HepG2 (cell line): ENCODE data around the gene ATP9A. TPM values are rescaled to one million over a fixed set of nuclear protein-coding genes. Genes with fewer than 3 reads are reported as not detected.

Source experiments
- ATF6 ChIP-seq: sonication (generic); formaldehyde crosslinking; conservative IDR thresholded peaks from 2 replicates; pipeline ENCODE4 v1.4.0; 2020; ENCODE audit warnings: missing genetic modification reagents
- CREBL2 ChIP-seq: sonication (generic); formaldehyde crosslinking; IDR thresholded peaks from 2 replicates; pipeline ENCODE4 v1.8.1; 2023; ENCODE audit warnings: missing genetic modification reagents, mild to moderate bottlenecking, borderline replicate concordance
- FIP1L1 ChIP-seq: fragments of 200-400 bp; formaldehyde crosslinking; IDR thresholded peaks from 2 replicates; pipeline ENCODE4 v1.6.1; 2018; ENCODE audit warnings: low read depth, mild to moderate bottlenecking, low read length, moderate library complexity, borderline replicate concordance; ENCODE audit not compliant: insufficient read depth
- HDAC1 ChIP-seq: sonication (generic); formaldehyde crosslinking; IDR thresholded peaks from 2 replicates; pipeline ENCODE4 v1.5.1; 2020; ENCODE audit warnings: mild to moderate bottlenecking, missing genetic modification reagents
- HHEX ChIP-seq: IDR thresholded peaks from 2 replicates; pipeline ENCODE4 v1.6.1; 2016; ENCODE audit warnings: control low read depth
- HNF1A ChIP-seq, 2 experiments: sonication (generic) in 1 of 2; formaldehyde crosslinking in 1 of 2; IDR thresholded peaks; 2 replicates each; pipeline versions ENCODE4 v1.4.0 to v1.6.1; 2016 to 2020; ENCODE audit warnings: borderline replicate concordance in 1 of 2, low read depth in 1 of 2, mild to moderate bottlenecking in 1 of 2, missing genetic modification reagents in 1 of 2
- JARID2 ChIP-seq: sonication (generic); formaldehyde crosslinking; IDR thresholded peaks from 2 replicates; pipeline ENCODE4 v1.8.1; 2023; ENCODE audit warnings: missing genetic modification reagents, inconsistent platforms; ENCODE audit not compliant: insufficient replicate concordance
- KMT2A ChIP-seq: sonication (generic); formaldehyde crosslinking; IDR thresholded peaks from 2 replicates; pipeline ENCODE4 v1.4.0; 2020; ENCODE audit warnings: missing genetic modification reagents
- KMT2B ChIP-seq: IDR thresholded peaks from 2 replicates; pipeline ENCODE4 v1.6.1; 2016; ENCODE audit warnings: missing genetic modification reagents, missing compliant biosample characterization
- NFE2L1 ChIP-seq: sonication (generic); formaldehyde crosslinking; IDR thresholded peaks from 2 replicates; pipeline ENCODE4 v1.4.0; 2020; ENCODE audit warnings: missing genetic modification reagents, mild to moderate bottlenecking, borderline replicate concordance
- PLRG1 ChIP-seq: fragments of 450-650 bp; conservative IDR thresholded peaks from 2 replicates; pipeline ENCODE4 v1.6.1; 2016
- SMAD3 ChIP-seq: sonication (generic); formaldehyde crosslinking; IDR thresholded peaks from 2 replicates; pipeline ENCODE4 v1.4.0; 2020; ENCODE audit warnings: missing genetic modification reagents
- THAP11 ChIP-seq: IDR thresholded peaks from 2 replicates; pipeline ENCODE4 v1.6.1; 2016; ENCODE audit warnings: missing biosample characterization, missing genetic modification reagents
- ZBTB7A ChIP-seq: sonication (generic); formaldehyde crosslinking; IDR thresholded peaks from 2 replicates; pipeline ENCODE4 v1.8.0; 2022; ENCODE audit warnings: mild to moderate bottlenecking, missing genetic modification reagents
- ZNF331 ChIP-seq: sonication (generic); formaldehyde crosslinking; IDR thresholded peaks from 2 replicates; pipeline ENCODE4 v1.4.0; 2020; ENCODE audit warnings: missing genetic modification reagents
- ZNF431 ChIP-seq: sonication (generic); formaldehyde crosslinking; IDR thresholded peaks from 2 replicates; pipeline ENCODE4 v1.9.0; 2022; ENCODE audit warnings: missing genetic modification reagents, low read depth, mild to moderate bottlenecking, borderline replicate concordance
- polyA plus RNA-seq, 8 experiments: library from polyadenylated mRNA; depleted of rRNA in 3 of 8; stranded (reverse) in 7 of 8; unstranded in 1 of 8; fragments of >200 nt; fragmentation: Illumina TruSeq in 4 of 8; extraction: Trizol in 4 of 8; gene quantifications; 2 replicates each; pipeline versions ENCODE4 v1.2.1 to v1.2.3, GENCODE V29; 2011 to 2016; ENCODE audit warnings: low read depth in 4 of 8, missing spikeins in 1 of 8, mixed read lengths in 1 of 8; ENCODE audit not compliant: insufficient read depth in 1 of 8
- total RNA-seq, 5 experiments: library from RNA; depleted of rRNA; stranded (reverse); fragments of >200 nt; fragmentation: Illumina TruSeq; extraction: Trizol; gene quantifications; 2 replicates each; pipeline ENCODE4 v1.2.3, GENCODE V29; 2016; ENCODE audit warnings: low read depth in 1 of 5
- TF ChIP-seq, protein P1 (sequence below): sonication (generic); formaldehyde crosslinking; IDR thresholded peaks from 2 replicates; pipeline ENCODE4 v1.5.0; 2020; ENCODE audit warnings: mild to moderate bottlenecking, missing genetic modification reagents, borderline replicate concordance

Gene ATP9A
- total and polyA plus RNA-seq, 2 of the 13 experiments (the other 11 are each of a cell fraction or from before 2014, with no cell fraction given), result 11.8 to 18.5 TPM

DNA sequence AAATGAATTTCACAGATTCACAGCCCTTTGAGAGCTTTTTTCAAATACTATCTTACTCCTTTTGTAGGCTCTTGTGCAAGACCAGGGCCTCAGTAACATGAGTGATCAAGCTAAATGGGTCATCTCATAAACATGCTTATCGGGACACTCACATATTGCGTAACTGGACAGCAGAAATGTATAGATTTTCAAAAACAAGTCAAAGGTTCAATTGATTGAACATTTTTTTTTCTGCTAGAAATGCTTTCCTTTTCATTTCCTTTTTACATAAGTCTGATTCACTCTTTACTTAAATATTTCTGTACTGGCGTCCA lies 42.8 kb upstream of the ATP9A start (continued):
- TF ChIP-seq ZNF431 (CRISPR knock-in tag), result no peak; the same call in 1 of the 2 replicates
- TF ChIP-seq ZNF331 (CRISPR knock-in tag), result peak; percentile 90
- 0 out of 2 replicates have a peak, but pooled peaks have one; percentile 36 for TF ChIP-seq KMT2A (CRISPR knock-in tag)
- 0 out of 2 replicates have a peak, but pooled peaks have one; percentile 74 for TF ChIP-seq ATF6 (CRISPR knock-in tag)
- no peak for TF ChIP-seq ZBTB7A (CRISPR knock-in tag)
- no peak for TF ChIP-seq FIP1L1
- peak; percentile 83; the same call in 1 of the 2 replicates for TF ChIP-seq SMAD3 (CRISPR knock-in tag)
- peak; percentile 81 for TF ChIP-seq THAP11 (CRISPR knock-in tag)
- TF ChIP-seq HDAC1 (CRISPR knock-in tag), result peak; percentile 88
- TF ChIP-seq HHEX (CRISPR knock-in tag), result peak; percentile 63; the same call in 1 of the 2 replicates
- TF ChIP-seq, protein P1, sequence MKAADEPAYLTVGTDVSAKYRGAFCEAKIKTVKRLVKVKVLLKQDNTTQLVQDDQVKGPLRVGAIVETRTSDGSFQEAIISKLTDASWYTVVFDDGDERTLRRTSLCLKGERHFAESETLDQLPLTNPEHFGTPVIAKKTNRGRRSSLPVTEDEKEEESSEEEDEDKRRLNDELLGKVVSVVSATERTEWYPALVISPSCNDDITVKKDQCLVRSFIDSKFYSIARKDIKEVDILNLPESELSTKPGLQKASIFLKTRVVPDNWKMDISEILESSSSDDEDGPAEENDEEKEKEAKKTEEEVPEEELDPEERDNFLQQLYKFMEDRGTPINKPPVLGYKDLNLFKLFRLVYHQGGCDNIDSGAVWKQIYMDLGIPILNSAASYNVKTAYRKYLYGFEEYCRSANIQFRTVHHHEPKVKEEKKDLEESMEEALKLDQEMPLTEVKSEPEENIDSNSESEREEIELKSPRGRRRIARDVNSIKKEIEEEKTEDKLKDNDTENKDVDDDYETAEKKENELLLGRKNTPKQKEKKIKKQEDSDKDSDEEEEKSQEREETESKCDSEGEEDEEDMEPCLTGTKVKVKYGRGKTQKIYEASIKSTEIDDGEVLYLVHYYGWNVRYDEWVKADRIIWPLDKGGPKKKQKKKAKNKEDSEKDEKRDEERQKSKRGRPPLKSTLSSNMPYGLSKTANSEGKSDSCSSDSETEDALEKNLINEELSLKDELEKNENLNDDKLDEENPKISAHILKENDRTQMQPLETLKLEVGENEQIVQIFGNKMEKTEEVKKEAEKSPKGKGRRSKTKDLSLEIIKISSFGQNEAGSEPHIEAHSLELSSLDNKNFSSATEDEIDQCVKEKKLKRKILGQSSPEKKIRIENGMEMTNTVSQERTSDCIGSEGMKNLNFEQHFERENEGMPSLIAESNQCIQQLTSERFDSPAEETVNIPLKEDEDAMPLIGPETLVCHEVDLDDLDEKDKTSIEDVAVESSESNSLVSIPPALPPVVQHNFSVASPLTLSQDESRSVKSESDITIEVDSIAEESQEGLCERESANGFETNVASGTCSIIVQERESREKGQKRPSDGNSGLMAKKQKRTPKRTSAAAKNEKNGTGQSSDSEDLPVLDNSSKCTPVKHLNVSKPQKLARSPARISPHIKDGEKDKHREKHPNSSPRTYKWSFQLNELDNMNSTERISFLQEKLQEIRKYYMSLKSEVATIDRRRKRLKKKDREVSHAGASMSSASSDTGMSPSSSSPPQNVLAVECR (CRISPR knock-in tag), result 0 out of 2 replicates have a peak, but pooled peaks have one; percentile 23
- TF ChIP-seq CREBL2 (CRISPR knock-in tag), result no peak
- TF ChIP-seq PLRG1, result no peak
- TF ChIP-seq JARID2 (CRISPR knock-in tag), result no peak
- no peak for TF ChIP-seq KMT2B (CRISPR knock-in tag)
- peak; percentile 72; the same call in 1 of the 2 replicates for TF ChIP-seq HNF1A (IDR thresholded peaks at IDR 0.05; ENCODE audit: low read depth)
- no peak for TF ChIP-seq HNF1A (CRISPR knock-in tag; IDR thresholded peaks at IDR 0.05; ENCODE audit: borderline replicate concordance)
- no peak for TF ChIP-seq NFE2L1 (CRISPR knock-in tag)
